DMS153 treated with DMSO at 0.1 percent for 48 hours (cell line): ENCODE data around the gene NAALADL1.
A peak's percentile ranks its signal among the peaks of the same experiment; 100 is the strongest.
"Not testable (repeated sequence)": the region's sequence is repeated elsewhere in the genome, so short reads cannot be mapped to it uniquely, and the experiment has no call there.

Experiments
- DNase-seq: peaks from one replicate; lab custom pipeline; 2025; ENCODE audit not compliant: unreplicated experiment; lab: John Stamatoyannopoulos, UW

Gene NAALADL1

DNA sequence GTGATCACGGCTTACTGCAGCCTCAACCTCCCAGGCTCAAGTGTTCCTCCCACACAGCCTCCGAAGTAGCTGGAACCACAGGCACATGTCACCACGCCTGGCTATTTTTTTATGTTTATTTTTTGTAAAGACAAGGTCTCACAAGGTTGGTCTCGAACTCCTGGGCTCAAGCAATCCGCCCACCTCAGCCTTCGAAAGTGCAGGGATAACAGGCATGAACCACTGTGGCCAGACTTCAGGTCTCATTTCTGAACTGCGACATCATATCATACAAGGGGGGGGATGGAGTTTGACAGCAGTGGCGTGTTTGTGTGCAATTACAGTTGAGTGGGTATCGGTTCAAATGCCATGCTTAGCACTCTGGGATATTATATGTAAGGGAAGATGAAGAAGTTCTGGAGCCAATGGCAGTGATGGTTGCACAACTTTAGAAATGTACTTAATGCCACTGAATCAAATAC, 6.9 kb downstream of the NAALADL1 start:
- no peak for DNase-seq

DNA sequence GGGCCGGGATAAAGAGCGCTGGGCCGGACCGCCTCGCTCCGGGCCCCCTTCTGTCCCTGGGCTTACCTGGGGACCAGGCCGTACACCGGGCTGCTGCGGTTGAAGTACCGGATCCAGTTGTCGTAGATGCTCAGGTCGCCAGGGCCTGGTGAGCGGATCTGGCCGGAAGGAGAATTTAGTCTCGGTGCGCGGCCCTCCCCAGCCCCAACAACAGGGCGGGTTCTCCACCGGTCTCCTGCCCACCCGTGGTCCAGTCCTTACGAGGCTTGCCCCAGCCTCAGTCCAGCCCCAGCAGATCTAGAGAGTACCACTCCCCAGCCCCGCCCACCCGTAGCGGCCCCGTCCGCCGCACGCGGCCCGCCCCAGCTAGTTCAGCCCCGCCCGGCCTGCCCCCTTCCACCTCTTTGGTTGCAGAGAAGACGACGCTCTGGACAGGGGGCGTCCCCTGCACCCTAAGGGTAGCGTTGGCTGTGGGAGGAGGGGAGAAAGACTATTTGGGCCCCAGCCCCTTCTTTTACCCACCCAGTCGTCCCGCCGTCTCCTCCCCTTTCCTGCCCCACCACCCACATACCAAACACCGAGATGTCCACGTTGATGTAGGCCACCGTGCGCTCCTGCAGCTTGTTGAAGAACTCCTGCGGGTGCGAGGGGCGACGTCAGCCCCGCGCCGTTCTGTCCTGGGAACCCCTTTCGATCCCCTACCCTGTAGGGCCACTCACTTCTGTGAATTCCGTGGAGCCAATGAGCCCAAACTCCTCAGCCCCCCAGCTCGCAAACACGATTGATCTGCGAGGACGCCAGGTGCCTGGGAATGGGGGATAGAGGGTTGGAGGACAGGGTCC, 10.6 kb downstream of the NAALADL1 start:
- no peak for DNase-seq

DNA sequence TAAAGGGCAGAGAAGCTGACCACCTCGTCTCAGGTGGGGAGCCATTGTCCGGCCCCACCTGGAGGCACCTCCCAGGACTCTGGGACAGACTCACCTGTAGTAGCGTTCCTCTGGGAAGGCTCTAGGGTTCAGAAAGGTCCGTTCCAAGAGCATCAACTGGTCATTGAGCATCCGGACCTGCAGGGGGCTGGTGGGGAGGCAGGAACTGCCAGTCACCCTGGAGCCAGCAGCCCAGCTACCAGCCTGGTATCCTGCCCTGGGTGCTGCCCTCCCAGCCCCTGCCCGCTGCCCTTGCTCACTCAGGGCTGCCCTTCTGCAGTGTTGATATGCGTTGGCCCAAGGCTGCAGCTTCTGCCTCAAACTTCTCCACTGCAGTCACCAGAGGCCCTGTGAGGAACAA, 12.6 kb downstream of the NAALADL1 start:
- no peak for DNase-seq

DNA sequence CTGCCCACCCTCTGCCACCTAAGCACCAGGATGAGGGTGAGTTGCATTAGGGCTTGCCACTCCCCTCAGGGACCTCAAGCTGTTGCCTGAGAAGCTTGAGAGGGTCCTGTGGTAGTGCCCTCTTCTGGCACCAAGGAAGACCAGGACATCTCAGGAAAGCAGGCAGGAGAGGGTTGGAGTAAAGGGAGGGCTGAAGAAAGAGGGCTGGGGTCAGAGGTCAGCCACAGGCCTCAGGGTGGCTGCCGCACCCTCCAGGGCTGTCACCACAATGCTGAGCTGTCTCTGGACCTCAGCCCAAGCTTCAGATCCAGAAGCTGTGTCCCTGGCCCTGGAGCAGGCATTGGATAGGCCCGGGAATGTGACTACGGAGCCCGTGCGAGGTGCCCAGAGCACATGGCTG, 13.3 kb downstream of the NAALADL1 start:
- no peak for DNase-seq

DNA sequence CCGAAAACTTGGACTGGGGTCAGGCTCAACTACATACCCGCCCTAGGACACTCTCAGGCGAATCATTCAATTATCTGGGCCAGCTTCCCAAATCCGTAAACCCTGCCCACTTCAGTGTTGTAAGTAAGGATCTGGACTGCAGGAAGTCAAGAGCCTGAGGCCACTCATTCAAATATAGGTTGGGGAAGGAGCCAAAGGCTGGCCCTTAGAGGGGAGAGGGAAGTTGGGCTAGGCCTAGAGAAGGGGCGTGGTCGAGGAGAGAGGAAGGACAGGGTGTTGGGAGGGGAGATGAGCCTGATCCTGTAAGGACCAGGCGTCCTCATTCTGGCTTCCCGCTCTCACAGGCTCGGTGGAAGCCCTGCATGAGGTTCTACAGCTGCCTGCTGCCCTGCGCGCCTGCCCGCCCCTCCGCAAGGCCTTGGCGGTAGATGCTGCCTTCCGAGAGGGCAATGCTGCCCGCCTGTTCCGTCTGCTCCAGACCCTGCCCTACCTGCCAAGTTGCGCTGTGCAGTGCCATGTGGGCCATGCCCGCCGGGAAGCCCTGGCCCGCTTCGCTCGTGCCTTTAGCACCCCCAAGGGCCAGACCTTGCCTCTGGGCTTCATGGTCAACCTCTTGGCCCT, 14.4 kb downstream of the NAALADL1 start:
- no peak for DNase-seq

DNA sequence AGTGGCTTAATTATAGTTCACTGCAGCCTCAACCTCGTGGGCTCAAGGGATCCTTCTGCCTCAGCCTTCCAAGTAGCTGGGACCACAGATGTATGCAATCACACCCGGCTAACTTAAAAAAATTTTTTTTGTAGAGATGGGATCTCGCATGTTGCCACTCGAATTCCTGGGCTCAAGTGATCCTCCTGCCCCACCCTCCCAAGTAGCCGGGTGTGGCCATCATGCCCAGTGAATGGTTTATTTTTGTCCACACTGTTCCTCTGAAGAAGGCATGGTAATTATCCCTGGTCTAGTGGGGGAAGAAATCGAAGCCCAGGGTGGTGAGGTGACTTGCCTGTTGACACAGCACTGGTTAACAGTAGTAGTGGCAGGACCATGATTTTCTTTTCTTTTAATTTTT, 15.5 kb downstream of the NAALADL1 start:
- DNase-seq, result no peak

DNA sequence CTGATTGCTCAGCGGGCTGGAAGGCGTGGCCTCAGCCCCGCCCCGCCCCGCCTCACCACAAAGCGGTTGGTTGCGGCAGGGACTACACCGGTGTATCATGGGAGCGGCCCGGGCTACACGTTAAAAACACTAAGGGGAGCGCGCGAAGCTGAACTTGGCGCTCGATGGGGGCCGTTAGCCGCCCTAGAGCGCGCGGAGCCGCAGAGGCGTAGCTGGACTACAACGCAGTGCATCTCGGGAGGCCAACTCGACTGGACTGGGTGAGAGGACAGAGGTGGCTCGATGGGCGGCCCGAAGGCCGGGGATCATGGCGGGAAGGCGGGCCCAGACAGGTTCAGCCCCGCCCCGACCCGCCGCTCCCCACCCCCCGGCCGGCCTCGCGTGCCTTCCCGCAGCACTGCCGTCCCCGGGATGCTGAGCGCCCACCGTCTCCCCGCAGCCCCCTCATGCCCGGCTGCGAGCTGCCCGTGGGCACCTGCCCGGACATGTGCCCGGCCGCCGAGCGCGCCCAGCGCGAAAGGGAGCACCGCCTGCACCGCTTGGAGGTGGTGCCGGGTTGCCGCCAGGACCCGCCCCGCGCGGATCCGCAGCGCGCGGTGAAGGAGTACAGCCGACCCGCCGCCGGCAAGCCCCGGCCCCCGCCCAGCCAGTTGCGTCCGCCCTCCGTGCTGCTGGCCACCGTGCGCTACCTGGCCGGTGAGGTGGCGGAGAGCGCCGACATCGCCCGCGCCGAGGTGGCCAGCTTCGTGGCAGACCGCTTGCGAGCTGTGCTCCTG, 17.3 kb downstream of the NAALADL1 start, which contains the start of gene SAC3D1:
Gene SAC3D1, plus strand, starts transcription at position 364 of the 776 bp plus-strand sequence. Its CDS starts 83 bp downstream, at position 447.
- DNase-seq, result peak; percentile 92

DNA sequence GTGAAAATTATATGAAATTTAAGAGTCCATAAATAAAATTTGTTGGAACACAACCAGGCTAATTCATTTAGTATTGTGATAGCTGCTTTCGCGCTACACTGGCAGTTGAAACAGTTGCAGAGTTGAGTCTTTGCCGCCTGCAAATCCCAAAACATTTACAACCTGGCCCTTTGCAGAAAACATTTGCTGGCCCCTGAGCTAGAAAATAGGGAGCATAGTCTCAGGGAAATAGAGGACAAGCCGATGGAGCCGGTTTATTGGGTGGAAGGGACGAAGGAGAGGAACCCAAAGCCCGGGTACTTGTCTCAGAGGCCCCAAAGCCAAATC, 17.9 kb downstream of the NAALADL1 start:
- DNase-seq, result no peak

DNA sequence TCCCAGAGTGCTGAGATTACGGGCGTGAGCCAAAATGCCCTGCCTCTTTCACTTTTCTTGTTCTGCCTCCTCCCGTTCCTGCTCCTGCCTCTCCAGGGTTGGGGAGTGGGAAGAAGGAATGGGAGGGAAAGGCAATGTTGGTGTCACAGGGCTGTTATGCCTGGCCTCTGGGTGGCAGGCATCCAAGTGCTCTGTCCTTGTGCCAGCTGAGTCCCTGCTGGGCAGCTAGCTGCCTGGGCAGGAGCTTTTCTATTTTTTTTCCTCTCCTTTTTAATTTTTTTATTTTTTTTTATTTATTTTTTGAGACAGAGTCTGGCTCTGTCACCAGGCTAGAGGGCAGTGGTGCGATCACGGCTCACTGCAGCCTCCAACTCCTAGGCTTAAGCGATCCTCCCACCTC, 21.4 kb downstream of the NAALADL1 start:
- DNase-seq, result no peak

DNA sequence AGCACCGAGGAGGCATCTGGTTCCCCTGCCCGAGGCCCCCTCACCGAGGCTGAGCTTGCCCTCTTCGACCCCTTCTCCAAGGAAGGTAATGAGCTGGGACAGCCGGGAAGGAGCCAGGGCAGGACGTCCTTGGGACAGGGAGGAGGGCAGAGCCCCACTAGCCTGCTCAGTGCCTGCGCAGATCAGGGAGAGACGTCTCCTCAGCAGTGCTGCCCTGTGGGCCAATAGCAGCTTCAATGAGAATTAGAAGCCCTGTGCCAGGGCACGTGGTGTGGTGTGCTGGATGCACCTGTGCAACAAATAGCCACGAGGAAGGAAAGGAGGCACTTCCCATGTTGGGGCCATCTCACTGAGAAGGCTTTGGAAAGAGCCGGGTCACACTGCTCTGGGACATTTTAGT, 22.8 kb downstream of the NAALADL1 start:
- DNase-seq, result no peak

DNA sequence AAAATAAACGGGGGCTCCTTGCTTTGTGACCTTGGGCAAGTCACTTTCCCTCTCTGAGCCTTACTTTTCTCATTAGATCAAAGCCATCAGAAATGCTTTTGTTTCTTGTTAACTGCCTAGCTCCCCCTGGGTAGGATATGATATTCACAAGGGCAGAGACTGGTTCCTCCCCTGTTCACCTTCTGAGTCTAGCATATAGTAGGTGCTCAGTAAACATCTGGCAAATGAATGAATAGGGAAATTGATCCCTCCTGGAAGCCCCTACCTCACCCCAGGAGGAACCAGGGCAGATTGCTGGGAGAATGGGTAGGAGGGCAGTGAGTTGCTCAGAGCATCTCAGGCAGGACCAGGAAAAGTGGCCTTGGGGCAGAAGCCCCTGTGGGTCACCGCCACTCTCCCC, 23.9 kb downstream of the NAALADL1 start:
- DNase-seq, result no peak

DNA sequence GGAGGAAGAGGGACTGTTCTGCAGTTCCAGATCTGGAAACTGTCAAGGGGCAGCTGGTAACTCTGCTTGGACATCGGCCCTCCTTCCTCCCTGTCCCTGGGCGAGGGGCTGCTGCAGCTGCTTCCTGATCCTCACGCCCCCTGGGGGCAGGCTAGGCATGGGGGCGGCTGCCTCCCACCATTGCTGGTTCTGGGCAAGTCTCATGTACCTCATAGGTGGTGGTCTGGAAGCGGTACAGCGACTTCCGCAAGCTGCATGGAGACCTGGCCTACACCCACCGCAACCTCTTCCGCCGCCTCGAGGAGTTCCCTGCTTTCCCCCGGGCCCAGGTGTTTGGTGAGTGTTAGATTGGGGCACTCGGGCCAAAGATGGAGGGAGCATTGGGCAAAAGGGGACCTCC, 26.1 kb downstream of the NAALADL1 start:
- DNase-seq, result no peak

DNA sequence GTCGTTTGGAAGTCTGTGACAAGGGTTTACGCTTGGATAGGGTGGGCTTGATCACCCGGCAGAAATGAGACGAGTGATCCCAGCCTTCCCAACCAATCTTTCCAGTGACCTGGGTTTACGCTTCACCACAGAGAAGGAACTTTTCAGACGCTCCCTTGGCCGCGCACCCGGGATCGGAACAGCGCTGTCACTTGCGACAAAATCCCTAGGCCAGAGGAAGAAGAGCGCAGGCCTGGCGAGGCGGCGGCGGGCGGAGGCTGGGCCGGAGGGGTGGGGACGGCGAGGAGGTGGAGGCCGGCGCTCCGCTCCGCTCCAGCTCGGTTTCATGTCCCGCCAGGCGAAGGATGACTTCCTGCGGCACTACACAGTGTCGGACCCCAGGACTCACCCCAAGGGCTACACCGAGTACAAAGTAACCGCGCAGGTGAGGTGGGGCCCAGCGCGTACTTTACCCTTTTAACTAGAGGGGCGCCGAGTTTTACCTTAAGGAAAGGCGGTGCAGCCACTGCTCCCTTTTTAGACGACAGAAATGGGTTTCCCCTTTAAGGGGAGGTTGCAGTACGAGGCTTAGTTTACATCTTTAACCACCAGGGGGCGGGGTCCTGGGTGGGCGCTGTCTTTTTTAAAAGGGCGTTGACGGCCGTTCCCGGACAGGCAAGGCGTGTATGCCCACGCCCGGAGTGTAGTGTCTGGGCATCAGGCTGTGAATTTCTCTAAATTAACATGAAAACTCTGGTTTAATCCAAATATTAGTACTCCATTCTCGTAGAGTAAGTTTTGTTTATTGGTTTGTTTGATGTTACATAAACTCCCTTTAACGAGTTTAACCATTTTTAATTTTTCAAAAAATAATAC, 30.9 kb downstream of the NAALADL1 start, which contains the start of gene SNX15:
Gene SNX15, plus strand, starts transcription at position 227 of the 855 bp plus-strand sequence. Its CDS starts 99 bp downstream, at position 326.
- DNase-seq, result peak; percentile 86

DNA sequence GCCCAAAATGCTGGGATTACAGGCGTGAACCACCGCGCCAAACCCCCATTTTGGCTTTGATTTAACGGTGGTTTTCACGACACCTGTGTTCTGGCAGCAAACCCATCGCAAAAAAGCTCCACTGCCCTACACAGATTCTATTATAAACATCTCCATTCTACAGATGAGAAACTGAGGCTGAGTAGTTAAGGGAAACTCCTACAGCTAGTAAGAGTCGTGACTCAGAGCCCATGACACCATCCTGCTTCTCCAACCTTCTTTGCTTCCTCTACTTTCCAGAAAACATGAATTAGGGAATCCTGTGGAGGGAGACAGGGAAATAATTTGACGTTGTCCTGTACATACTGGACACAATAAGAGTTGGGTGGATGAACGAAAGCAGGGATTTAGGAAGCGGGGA, 31.5 kb downstream of the NAALADL1 start:
- no peak for DNase-seq

DNA sequence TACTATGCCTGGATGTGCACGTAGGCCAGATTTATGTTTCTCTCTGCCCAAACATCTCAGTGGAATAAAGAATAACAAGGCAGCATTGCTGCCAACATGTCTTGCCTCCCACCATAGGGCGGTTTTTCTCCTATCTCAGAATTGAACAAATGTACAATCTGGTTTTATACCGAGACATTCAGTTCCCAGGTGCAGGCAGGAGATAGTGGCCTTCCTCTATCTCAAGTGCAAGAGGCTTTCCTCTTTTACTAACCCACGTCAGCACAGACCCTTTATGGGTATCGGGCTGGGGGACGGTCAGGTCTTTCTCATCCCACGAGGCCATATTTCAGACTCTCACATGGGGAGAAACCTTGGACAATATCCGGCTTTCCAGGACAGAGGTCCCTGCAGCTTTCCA, 34.9 kb downstream of the NAALADL1 start:
- DNase-seq, result not testable (repeated sequence)

DNA sequence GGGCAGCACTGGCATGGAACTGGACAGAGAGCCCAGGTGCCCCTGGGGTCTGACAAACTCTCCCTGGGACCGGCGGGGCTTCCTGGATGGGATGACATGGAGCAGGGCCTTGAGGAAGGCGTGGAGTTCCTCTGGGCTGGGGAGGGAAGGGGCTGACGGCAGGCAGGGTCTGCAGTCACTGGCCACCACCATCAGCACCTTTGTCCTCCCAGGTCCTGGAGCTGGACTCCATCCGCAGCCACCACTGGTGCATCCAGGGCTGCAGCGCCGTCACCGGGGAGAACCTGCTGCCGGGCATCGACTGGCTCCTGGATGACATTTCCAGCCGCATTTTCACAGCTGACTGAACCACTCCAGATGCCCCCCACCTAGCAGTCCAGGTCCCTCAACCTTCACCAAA, 36.8 kb downstream of the NAALADL1 start:
- DNase-seq, result no peak

DNA sequence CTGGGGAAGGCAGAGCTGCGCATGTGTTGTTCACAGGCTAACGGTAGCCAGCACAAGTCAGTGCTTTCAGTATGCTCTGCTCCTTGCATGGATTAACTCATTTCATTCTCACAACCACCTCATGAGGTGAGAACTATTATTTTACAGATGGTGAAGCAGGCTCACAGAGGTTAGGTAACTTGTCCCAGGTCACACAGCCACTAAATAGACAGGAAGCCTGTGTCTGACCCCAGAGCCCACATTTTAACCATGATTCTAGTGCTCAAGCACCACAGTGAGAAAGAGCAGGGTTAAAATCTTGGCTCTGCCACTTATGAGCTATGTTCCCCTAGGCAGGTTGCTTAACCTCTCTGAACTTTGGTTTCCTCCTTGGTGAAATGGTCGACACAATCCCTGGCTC, 37.4 kb downstream of the NAALADL1 start:
- no peak for DNase-seq

DNA sequence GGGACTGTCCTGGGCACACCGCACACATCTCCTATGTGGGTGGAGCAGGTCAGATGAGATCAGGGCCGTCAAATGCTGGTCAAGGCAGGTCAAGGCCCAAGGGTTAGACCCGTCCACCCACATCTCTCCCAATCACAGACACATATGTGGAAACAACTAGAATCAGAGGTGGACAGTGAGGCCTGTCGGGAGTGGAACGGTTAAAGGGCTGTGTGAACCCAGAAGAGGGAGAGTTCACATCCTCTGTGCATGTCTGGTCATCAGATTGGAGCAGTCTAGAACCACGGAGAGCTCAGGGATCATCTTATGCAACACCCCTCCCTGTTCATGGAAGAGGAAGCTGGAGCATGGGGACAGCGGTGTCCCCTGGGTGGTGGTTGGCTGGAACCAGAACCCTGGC, 38.5 kb downstream of the NAALADL1 start:
- no peak for DNase-seq

DNA sequence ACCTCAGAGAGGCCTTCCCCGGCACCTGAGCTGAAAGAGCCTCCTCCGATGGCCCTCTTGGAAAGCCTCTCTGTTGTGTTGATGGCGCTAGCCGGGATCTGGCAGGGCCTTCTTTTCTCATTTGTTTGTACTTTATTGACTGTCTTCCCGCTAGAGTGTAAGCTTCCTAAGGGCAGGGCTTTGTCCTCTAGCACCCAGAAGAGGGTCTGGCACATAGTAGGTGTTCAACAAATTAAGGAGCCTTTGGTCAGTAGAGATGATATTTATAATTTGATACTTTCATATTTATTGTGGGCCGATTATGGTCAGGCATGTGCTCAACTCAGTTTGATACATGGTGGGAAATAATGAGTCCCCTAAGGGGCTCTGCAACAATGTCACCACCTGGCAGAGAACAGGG, 40.4 kb downstream of the NAALADL1 start:
- no peak for DNase-seq

DNA sequence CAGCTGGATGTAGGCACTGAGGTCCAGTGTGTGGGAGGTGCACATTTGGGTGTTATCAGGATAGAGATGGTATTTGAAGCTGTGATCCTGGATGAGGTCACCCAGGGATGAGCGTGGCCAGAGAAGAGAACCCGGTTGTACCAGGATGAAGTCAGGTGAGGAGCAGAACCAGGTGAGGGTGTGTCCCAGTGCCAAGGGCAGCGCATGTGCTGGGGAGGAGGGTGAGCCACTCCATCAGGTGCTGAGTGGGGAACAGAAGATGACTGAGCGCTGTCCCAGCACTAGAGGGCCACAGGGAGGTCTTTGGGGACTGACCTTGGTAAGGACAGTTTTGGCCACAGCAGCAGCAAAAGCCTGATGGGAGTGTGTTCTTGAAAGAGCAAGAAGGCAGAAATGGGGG, 41.6 kb downstream of the NAALADL1 start:
- no peak for DNase-seq

DNA sequence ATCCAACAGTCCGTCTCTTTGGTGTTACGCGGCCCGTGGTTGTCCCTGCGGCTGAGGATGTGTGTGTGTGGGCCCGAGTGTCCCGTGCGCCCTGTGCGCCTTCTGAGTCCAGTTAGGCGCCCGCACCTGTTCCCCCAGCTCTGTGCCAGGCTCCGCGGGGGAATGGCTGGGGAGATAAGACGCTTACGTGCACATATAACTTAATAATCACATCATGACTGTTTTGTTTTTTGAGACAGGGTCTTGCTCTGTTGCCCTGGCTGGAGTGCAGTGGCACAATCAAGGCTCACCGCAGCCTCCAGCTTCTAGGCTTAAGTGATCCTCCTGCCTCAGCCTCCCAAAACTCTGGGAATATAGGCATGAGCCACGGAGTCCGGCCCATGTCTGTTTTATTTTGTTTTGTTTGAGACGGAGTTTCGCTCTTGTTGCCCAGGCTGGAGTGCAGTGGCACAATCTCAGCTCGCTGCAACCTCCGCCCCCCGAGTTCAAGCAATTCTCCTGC, 43.6 kb downstream of the NAALADL1 start:
- DNase-seq, result no peak
